Stimulated activated effector memory CD8-positive, alpha-beta T cell treated with anti-CD3 and anti-CD28 coated beads, Interleukin-12 subunit alpha, Interleukin-12 subunit beta, amount 100 ng/mL, for 72 hours (primary cell): ENCODE measurements around the gene CTAG1A.
"Not testable (repeated sequence)": the region's sequence is repeated elsewhere in the genome, so short reads cannot be mapped to it uniquely, and the experiment has no call there.

Source experiments
- ATAC-seq: fragments of 150-1000 bp; cut with Tn5 transposase; 2 replicates; pipeline ENCODE4 v1.10.0; 2021
- DNase-seq, 2 donors: peaks; one replicate each; pipeline ENCODE4 v3.0.0; 2021 to 2022; ENCODE audit warnings: low spot score in 2 of 2
- H3K27ac Mint-ChIP-seq: one replicate; pipeline ENCODE4 v1.8.0; 2022; ENCODE audit warnings: mild to moderate bottlenecking, mixed read lengths
- H3K36me3 Mint-ChIP-seq: one replicate; pipeline ENCODE4 v1.8.0; 2022; ENCODE audit warnings: mild to moderate bottlenecking, mixed read lengths
- H3K4me1 Mint-ChIP-seq: one replicate; pipeline ENCODE4 v1.8.0; 2022; ENCODE audit warnings: mixed read lengths
- H3K4me3 Mint-ChIP-seq: one replicate; pipeline ENCODE4 v1.8.0; 2022; ENCODE audit warnings: mild to moderate bottlenecking, mixed read lengths
- H3K9me3 Mint-ChIP-seq: one replicate; pipeline ENCODE4 v1.8.0; 2022; ENCODE audit warnings: mixed read lengths

Gene CTAG1A

DNA sequence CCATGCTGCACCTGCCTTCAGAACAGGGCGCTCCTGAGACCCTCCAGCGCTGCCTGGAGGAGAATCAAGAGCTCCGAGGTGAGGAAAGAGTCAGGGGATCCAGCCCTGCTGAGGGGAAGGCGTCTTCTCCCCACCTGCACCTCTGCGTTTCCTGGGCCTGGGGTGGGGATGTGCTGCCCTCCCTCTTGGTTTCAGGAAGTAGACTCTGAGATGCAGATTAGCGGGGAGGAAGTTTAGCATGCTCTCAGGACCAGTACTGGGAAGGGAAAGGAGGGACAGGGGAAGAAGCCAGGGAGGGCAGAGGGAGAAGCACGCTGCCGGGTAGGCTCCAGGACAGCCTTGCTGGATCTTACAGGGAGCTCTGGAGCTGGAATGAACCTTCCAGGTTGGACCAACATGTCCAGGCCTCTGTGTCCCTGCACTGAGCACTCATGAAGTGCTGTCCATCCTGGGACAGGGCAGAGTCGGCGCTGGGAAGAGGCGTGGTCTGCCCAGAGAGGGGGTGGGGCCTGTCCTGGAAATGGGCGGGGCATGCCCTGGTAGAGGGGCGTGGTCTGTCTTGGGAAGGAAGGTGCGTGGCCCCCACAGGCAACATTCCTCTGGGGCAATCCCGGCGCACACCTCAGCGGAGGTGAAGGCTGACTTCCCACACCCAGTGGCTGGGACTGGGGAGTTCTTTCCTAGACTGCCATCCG lies 32.7 kb upstream of the CTAG1A start:
- Mint-ChIP-seq H3K27ac (peak overlapping the region; percentile 82), H3K36me3 (peaks cover 63% of the 10 kb centered on the region), H3K4me1 (peaks cover 35% of the 10 kb centered on the region)
- H3K4me3 Mint-ChIP-seq, H3K9me3 Mint-ChIP-seq, DNase-seq, ATAC-seq: not testable (repeated sequence)

- DNase-seq, H3K27ac Mint-ChIP-seq, H3K4me1 Mint-ChIP-seq, H3K9me3 Mint-ChIP-seq, H3K4me3 Mint-ChIP-seq: not testable (repeated sequence)
- peak; percentile 90 for ATAC-seq
- peaks cover 27% of the 10 kb centered on the region for H3K36me3 Mint-ChIP-seq
Observed at GRCh38 chrX:154558060-154558690, 26.8 kb upstream of the CTAG1A start.

DNA sequence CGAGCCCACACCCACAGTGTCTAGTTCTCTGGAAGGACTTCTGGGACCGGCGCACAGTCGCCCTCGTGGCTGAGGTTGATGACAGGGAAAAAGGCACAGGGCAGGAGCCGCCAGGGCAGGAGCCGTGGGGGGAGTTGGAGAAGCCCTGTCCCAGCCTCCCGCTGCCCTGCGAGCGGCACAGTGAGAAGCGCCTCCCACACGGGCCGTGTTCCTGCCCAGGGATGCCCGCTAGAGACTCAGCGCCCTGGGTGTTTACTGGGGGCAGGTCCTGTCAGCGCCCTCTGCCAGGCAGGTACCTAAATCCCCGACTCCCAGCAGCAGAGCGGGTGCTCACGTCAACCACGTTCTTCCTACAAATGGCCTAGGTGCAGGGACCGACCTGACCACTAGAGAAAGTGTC lies 26.0 kb upstream of the CTAG1A start:
- not testable (repeated sequence) for H3K4me3 Mint-ChIP-seq, H3K9me3 Mint-ChIP-seq, DNase-seq, H3K4me1 Mint-ChIP-seq, ATAC-seq, H3K27ac Mint-ChIP-seq
- H3K36me3 Mint-ChIP-seq = peaks cover 20% of the 10 kb centered on the region

- not testable (repeated sequence) for ATAC-seq, H3K36me3 Mint-ChIP-seq, H3K9me3 Mint-ChIP-seq, DNase-seq, H3K4me1 Mint-ChIP-seq, H3K27ac Mint-ChIP-seq, H3K4me3 Mint-ChIP-seq
Observed at GRCh38 chrX:154560326-154560725, 24.6 kb upstream of the CTAG1A start.

- not testable (repeated sequence) for H3K4me3 Mint-ChIP-seq, DNase-seq, ATAC-seq, H3K9me3 Mint-ChIP-seq, H3K4me1 Mint-ChIP-seq, H3K27ac Mint-ChIP-seq, H3K36me3 Mint-ChIP-seq
Observed at GRCh38 chrX:154562295-154562694, 22.6 kb upstream of the CTAG1A start.

- not testable (repeated sequence) for ATAC-seq, H3K9me3 Mint-ChIP-seq, H3K27ac Mint-ChIP-seq, DNase-seq, H3K4me3 Mint-ChIP-seq, H3K4me1 Mint-ChIP-seq, H3K36me3 Mint-ChIP-seq
Observed at GRCh38 chrX:154570361-154570760, 14.6 kb upstream of the CTAG1A start.

DNA sequence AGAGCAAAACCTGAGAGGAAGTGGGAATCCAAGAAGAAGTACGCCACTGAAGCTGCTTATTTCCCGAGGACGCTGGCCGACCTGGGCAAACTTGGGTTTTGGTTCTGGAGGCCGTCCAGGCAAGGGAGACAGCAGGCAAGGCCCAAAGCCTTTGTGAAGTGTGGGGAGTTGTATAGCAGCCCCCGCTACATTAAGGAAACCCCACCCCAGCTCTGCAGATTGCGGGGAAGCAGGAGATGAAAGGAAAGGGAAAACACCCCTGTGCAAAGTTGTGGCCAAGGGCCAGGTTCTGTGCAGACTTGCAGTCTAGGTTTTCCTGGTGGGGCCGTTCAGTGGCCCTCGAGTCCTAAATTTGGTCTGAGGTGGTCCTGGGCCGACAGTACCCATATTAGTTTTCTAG lies 11.9 kb upstream of the CTAG1A start:
- not testable (repeated sequence) for H3K27ac Mint-ChIP-seq, DNase-seq, H3K9me3 Mint-ChIP-seq, ATAC-seq, H3K36me3 Mint-ChIP-seq, H3K4me3 Mint-ChIP-seq, H3K4me1 Mint-ChIP-seq

- not testable (repeated sequence) for H3K9me3 Mint-ChIP-seq, DNase-seq, H3K4me3 Mint-ChIP-seq, H3K36me3 Mint-ChIP-seq, H3K27ac Mint-ChIP-seq, H3K4me1 Mint-ChIP-seq
- peak; percentile 62 for ATAC-seq
Observed at GRCh38 chrX:154575076-154575475, 9.9 kb upstream of the CTAG1A start.

DNA sequence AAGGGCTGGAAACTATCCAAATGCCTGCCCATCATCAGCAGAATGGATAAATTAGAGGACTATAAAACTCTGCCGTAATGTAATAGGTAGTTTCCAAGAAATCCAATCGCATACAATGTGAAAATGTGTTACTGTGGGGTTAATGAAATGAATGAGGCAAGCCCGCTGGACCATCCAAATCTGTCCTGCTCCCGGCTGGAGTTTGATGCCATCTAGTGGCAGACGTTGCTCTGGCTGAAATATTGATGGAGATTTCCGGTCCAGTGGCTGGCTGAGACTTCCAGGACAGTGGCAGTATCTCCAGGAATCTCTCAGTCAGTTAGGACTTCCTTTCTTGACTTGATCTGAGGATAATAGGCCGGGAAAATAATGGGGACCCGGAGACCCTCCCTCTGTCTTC lies 1.9 kb upstream of the CTAG1A start:
- H3K9me3 Mint-ChIP-seq = not testable (repeated sequence)

DNA sequence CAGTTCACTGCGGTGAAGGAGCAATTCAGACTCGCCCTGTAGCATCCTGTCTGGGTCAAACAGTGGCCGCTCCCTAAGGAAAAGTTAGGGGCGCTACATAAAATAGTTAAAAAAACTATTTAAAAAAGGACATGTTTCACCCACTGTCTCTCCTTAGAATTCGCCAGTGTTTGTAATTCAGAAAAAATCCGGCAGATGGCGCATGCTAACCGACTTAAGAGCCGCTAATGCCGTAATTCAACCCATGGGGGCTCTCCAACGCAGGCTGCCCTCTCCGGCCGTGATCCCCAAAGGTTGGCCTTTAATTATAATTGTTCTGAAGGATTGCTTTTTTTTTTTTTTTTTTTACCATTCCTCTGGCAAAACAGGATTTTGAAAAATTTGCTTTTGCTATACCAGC lies 5.5 kb downstream of the CTAG1A start:
- not testable (repeated sequence) for H3K9me3 Mint-ChIP-seq, DNase-seq, ATAC-seq, H3K27ac Mint-ChIP-seq, H3K36me3 Mint-ChIP-seq, H3K4me3 Mint-ChIP-seq, H3K4me1 Mint-ChIP-seq

More for the DNA sequence above, 1.9 kb upstream of the CTAG1A start:
- ATAC-seq = peak; percentile 57
- H3K27ac Mint-ChIP-seq, H3K4me1 Mint-ChIP-seq, DNase-seq, H3K4me3 Mint-ChIP-seq, H3K36me3 Mint-ChIP-seq: not testable (repeated sequence)

DNA sequence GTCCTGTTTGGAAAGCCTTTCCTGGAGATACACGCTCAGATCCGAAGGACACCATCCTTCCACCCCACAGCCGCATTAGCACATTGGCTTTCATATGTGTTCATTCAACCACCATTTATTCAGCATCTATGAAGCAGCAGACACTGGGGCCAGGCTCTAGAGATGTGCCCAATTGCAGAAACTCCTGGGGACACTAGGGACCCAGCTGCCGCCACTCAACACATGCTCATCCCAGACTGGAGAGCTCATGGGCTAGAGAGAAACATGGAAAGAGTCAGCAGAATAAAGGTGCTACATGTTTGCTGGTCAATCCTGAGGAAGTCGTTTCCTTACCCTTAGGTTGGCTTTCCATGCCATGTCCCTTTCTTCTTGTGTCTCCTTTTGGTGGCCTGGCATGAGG lies 7.6 kb downstream of the CTAG1A start:
- Mint-ChIP-seq H3K4me1 (peaks cover 15% of the 10 kb centered on the region), H3K9me3 (no peaks in the 10 kb centered on the region), H3K27ac (no peak overlapping the region), H3K4me3 (no peak overlapping the region), H3K36me3 (no peaks in the 10 kb centered on the region)
- DNase-seq = no peak
- no peak for ATAC-seq

DNA sequence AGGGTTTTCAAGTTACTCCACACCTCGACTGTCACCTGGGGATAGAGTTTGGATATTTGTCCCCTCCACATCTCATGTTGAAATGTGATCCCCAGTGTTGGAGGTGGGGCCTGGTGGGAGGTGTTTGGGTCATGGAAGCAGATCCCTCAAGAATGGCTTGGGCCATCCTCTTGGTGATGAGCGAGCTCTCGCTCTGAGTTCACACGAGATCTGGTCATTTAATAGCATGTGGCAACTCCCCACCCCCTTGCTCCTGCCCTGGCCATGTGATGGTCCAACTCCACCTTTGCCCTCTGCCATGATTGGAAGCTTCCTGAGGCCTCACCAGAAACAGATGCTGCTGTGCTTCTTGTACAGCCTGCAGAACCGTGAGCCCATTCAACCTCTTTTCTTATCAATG lies 8.3 kb downstream of the CTAG1A start:
- Mint-ChIP-seq H3K9me3 (no peaks in the 10 kb centered on the region), H3K4me3 (no peak overlapping the region), H3K27ac (no peak overlapping the region), H3K36me3 (no peaks in the 10 kb centered on the region), H3K4me1 (peaks cover 15% of the 10 kb centered on the region)
- ATAC-seq (no peak), DNase-seq (no peak)

- Mint-ChIP-seq H3K4me1 (peaks cover 15% of the 10 kb centered on the region), H3K27ac (no peak overlapping the region), H3K4me3 (no peak overlapping the region), H3K9me3 (no peaks in the 10 kb centered on the region), H3K36me3 (no peaks in the 10 kb centered on the region)
- DNase-seq (no peak), ATAC-seq (no peak)
Observed at GRCh38 chrX:154594491-154594890, 9.6 kb downstream of the CTAG1A start.

DNA sequence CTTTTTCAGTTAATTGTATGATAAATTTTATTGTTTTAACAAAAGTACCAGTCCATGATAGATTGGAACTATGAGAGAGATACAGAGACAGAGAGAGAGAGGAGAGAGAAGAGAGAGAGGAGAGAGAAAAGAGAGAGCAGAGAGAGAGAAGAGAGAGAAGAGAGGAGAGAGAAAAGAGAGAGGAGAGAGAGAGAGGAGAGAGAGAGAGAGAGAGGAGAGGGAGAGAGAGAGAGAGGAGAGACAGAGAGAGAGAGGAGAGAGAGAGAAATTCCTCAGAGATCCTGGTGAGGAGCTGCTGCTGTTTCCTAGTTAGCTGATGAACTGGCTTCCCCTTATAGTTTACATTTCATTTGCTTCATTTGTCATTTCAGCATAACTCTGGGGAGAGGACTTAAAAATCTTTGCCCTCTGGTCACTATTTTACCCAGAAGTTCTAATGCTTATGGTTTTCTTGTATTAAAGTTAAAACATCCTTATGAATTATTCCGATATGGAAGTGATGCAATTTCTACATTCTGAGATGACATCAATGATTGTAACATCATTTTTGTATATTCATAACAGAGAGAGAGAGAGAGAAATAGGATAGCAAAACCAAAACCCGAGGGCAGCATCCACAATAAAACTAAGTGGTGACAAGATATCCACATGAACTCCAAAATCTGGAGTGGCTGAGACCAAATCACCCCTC lies 10.8 kb downstream of the CTAG1A start:
- ATAC-seq = no peak
- DNase-seq = no peak
- Mint-ChIP-seq H3K4me1 (peaks cover 25% of the 10 kb centered on the region), H3K4me3 (no peak overlapping the region), H3K36me3 (no peaks in the 10 kb centered on the region), H3K27ac (no peak overlapping the region), H3K9me3 (no peaks in the 10 kb centered on the region)

DNA sequence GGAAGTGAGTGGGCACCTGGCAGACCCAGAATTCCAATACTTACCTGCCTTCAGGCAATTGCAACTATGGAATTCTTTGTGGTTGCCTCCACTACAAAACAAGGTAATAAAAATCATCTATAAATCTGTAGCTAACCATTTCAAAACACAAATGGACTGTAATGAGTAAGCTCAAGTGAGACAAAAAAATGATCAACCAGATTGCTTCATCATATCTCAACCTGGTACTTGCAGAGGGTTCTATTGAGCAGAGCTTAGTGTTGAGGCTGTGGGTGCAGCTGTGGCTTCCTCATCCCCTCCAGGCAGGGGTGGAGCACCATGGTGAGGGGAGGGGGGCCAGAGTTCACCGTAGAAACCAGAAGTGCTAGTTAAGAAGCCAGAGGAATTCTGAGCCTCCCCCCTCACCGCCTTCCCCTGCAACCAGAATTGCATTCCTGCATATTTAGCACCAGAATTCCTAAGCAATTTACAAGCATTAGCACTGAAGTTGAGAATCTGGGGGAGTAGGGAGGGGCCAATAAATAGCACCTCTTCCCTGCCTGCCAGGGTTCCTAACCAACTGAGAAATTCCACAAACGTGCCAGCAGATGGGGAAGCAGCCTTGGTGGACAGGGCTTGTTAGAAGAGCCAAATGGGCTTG lies 11.5 kb downstream of the CTAG1A start:
- peak; percentile 81 for ATAC-seq
- Mint-ChIP-seq H3K9me3 (no peaks in the 10 kb centered on the region), H3K36me3 (no peaks in the 10 kb centered on the region), H3K4me1 (peaks cover 25% of the 10 kb centered on the region), H3K4me3 (no peak overlapping the region), H3K27ac (no peak overlapping the region)
- DNase-seq = no peak
